ENCODE data around the gene METAP1. TPM values are rescaled to one million over a fixed set of nuclear protein-coding genes. Genes with fewer than 3 reads are reported as not detected.
"Not testable (repeated sequence)": the region's sequence is repeated elsewhere in the genome, so short reads cannot be mapped to it uniquely, and the experiment has no call there.

Gene METAP1
- total RNA-seq, 2 experiments from 2014 or later = 55.7 to 58.3 TPM

- CTCF ChIA-PET = not testable (repeated sequence)
- POLR2A ChIA-PET = interaction anchor here (0.6 kb wide), 1 partner anchor 86 kb away, joined by 4 read pairs; no protein-coding TSS in a partner anchor
Measured at GRCh38 chr4:99080869-99081268, 85.3 kb downstream of the METAP1 start.

GRCh38 chr4:99082192-99082591 is 86.7 kb downstream of the METAP1 start:
- ChIA-PET CTCF (no interaction called here), POLR2A (no interaction called here)

GRCh38 chr4:99084595-99084994 is 89.1 kb downstream of the METAP1 start:
- CTCF ChIA-PET = no interaction called here

GRCh38 chr4:99088023-99088449 is 92.5 kb downstream of the METAP1 start:
- CTCF ChIA-PET = interaction anchor here (1.7 kb wide), 1 partner anchor 32 kb away, joined by 6 read pairs; no protein-coding TSS in a partner anchor

More at GRCh38 chr4:99084595-99084994, 89.1 kb downstream of the METAP1 start:
- POLR2A ChIA-PET = no interaction called here

GRCh38 chr4:99088481-99089365 is 93.2 kb downstream of the METAP1 start, which contains the start of gene ADH5:
ADH5 (minus strand) TSS chr4:99088788; CDS start chr4:99088700, 88 bp downstream.
- POLR2A ChIA-PET = interaction anchor here (0.5 to 2.7 kb wide), 9 partner anchors 15 to 827 kb away, joined by 3 to 33 read pairs (median 3); partner anchors contain the start of genes METAP1 and RAP1GDS1
- CTCF ChIA-PET = interaction anchor here (0.8 to 1.7 kb wide), 2 partner anchors 33 to 94 kb away, joined by 4 to 6 read pairs; partner anchors contain the start of gene METAP1

More at GRCh38 chr4:99088023-99088449, 92.5 kb downstream of the METAP1 start:
- POLR2A ChIA-PET = interaction anchor here (0.6 to 2.7 kb wide), 8 partner anchors 15 to 827 kb away, joined by 3 to 33 read pairs (median 3); partner anchors contain the start of genes METAP1 and RAP1GDS1

- CTCF ChIA-PET = no interaction called here
- POLR2A ChIA-PET = no interaction called here
Measured at GRCh38 chr4:99090481-99091215, 95.1 kb downstream of the METAP1 start.

GRCh38 chr4:99091216-99091575 is 95.7 kb downstream of the METAP1 start:
- ChIA-PET POLR2A (no interaction called here), CTCF (no interaction called here)

- CTCF ChIA-PET, POLR2A ChIA-PET: not testable (repeated sequence)
Measured at GRCh38 chr4:99091841-99092240, 96.3 kb downstream of the METAP1 start.

- CTCF ChIA-PET = no interaction called here
- POLR2A ChIA-PET = no interaction called here
Measured at GRCh38 chr4:99099311-99099710, 103.8 kb downstream of the METAP1 start.

- CTCF ChIA-PET, POLR2A ChIA-PET: not testable (repeated sequence)
Measured at GRCh38 chr4:99099814-99100213, 104.3 kb downstream of the METAP1 start.

- POLR2A ChIA-PET = no interaction called here
- CTCF ChIA-PET = no interaction called here
Measured at GRCh38 chr4:99100876-99101275, 105.4 kb downstream of the METAP1 start.

GRCh38 chr4:99102634-99103033 is 107.1 kb downstream of the METAP1 start:
- POLR2A ChIA-PET = interaction anchor here (0.7 kb wide), 1 partner anchor 117 kb away, joined by 3 read pairs; no protein-coding TSS in a partner anchor
- CTCF ChIA-PET = no interaction called here

- POLR2A ChIA-PET = interaction anchor here (0.6 kb wide), 1 partner anchor 15 kb away, joined by 3 read pairs; no protein-coding TSS in a partner anchor
- CTCF ChIA-PET = no interaction called here
Measured at GRCh38 chr4:99103166-99103565, 107.6 kb downstream of the METAP1 start.

GRCh38 chr4:99104153-99104552 is 108.6 kb downstream of the METAP1 start:
- POLR2A ChIA-PET = no interaction called here
- CTCF ChIA-PET = no interaction called here

GRCh38 chr4:99109286-99109685 is 113.8 kb downstream of the METAP1 start:
- POLR2A ChIA-PET = not testable (repeated sequence)

More at GRCh38 chr4:99109286-99109685, 113.8 kb downstream of the METAP1 start:
- CTCF ChIA-PET = not testable (repeated sequence)

Other genes starting within 250 kb of the METAP1 start
- 100 to 1,000 TPM; 174 to 181 TPM for gene EIF4E, start 66.6 kb upstream of the METAP1 start, total RNA-seq
- gene ADH5, start 93.1 kb downstream of the METAP1 start, total RNA-seq = 100 to 1,000 TPM; 108 to 109 TPM
- gene ADH4, start 148.6 kb downstream of the METAP1 start, total RNA-seq = not detected
- not detected for gene ADH6, start 223.5 kb downstream of the METAP1 start, total RNA-seq

Data from activated CD8-positive, alpha-beta memory T cell treated with anti-CD3 and anti-CD28 coated beads for 36 hours (primary cell).